GM10266 (cell line): ENCODE results near the gene FASTKD1.

Experiments
- DNase-seq: peaks from one replicate; pipeline ENCODE4 v3.0.0; 2012; ENCODE audit errors: extremely low spot score
- TF ChIP-seq, protein P1 (sequence below): IDR thresholded peaks from 2 replicates; pipeline ENCODE4 v1.5.1; 2012; ENCODE audit warnings: mild to moderate bottlenecking, low read depth; ENCODE audit not compliant: control insufficient read depth, insufficient read depth; ENCODE audit errors: missing control alignments

FASTKD1 gene

DNA sequence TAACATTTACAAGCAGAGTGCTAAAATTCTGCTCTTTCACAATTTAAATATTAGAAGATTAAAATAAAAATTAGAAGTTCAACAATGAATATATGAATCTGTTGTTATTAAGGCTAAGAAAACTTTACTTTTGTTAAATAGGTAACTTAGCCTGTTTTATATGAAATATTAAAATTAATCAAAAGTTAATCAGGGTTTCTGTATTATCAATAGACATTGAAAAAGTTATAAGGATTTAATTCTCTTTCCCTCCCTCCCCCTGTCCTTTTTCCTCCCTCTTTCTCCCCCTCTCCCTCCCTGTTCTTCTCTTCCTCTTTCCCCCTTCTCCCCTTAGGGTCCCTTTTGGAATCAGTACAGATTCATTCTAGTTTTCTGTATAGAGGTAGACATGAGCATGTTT, 82.3 kb downstream of the FASTKD1 start:
- TF ChIP-seq, protein P1, sequence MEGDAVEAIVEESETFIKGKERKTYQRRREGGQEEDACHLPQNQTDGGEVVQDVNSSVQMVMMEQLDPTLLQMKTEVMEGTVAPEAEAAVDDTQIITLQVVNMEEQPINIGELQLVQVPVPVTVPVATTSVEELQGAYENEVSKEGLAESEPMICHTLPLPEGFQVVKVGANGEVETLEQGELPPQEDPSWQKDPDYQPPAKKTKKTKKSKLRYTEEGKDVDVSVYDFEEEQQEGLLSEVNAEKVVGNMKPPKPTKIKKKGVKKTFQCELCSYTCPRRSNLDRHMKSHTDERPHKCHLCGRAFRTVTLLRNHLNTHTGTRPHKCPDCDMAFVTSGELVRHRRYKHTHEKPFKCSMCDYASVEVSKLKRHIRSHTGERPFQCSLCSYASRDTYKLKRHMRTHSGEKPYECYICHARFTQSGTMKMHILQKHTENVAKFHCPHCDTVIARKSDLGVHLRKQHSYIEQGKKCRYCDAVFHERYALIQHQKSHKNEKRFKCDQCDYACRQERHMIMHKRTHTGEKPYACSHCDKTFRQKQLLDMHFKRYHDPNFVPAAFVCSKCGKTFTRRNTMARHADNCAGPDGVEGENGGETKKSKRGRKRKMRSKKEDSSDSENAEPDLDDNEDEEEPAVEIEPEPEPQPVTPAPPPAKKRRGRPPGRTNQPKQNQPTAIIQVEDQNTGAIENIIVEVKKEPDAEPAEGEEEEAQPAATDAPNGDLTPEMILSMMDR, result no peak
- no peak for DNase-seq

DNA sequence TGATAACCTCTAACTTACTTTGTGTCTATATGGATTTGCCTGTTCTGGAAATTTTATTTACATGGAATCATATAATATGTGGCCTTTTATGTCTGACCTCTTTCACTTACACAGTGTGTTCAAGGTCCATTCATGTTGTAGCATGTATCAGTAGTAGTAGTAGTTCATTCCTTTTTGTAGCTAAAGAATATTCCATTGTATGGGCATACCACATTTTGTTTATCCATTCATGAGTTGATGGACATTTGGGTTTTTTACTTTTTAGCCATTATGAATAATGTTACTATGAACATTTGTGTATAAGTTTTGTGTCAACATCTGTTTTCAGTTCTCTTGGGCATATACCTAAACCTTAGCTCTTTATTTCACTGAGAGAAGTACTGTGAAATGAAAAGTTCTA, 82.8 kb downstream of the FASTKD1 start:
- TF ChIP-seq, protein P1, result no peak
- DNase-seq, result no peak

DNA sequence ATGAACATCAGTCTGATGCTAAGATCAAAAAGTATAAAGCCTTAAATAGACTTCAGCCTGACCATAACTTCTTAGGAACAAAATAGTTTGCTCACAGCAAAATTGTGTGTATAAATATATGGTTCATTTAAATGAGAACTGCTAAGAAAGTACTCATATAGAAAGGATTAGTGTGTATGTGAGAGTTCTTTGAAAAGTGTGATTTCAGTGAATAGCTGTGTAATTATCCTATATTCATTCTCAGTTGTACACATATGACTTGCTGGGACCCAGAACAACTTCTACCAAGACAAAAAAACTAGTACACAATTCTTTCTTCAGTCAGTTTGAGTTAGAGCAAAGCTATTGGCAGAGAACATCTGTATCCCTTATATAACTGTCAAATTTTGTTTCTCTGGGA, 87.2 kb downstream of the FASTKD1 start:
- TF ChIP-seq, protein P1, result no peak
- no peak for DNase-seq

DNA sequence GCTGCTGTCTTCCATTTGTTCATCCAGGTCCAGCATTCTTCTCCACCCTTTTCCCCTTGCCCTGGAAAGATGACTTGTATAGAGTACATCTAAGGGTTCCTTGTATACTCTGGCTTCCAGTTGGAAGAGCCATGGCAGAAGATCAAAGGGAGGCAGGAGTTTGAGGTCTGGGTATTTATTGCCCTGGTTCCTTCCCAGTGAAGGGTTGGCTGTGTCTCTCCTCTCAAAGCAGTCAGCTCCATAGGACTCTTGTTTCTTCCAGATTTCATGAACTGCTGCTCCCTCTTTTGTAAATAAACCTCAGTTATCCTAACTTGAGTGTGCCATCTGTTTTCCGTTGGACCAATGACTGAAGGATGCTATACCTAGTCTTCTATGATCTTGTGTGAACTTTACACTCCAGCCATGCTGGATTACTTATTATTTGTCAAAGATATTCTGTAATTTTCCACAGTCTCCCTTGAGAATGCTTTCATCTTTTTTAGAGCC, 88.0 kb downstream of the FASTKD1 start:
- DNase-seq, result no peak
- TF ChIP-seq, protein P1, result no peak

DNA sequence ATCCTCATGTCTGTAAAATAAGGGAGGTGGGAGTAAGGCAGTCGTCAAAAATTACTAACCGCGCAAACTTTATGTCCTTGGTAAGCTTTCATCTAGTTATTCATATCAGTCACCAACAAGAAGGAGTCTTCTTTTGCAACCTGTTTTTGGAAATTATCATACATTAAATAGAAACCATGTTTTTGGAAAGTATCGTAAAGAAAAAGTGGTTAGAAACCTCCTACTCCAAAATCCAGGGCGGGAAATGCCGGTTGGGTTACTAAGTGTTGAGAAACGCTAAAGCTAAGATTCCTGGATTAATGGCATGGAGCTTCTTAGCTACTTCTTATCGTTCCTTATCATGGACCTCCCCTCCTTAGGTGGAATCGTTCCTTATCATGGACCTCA, 93.6 kb downstream of the FASTKD1 start:
- TF ChIP-seq, protein P1, result no peak
- no peak for DNase-seq
